GM21447 (cell line): Measurements from ENCODE around the gene ABHD17B.
"Not testable (repeated sequence)": the region's sequence is repeated elsewhere in the genome, so short reads cannot be mapped to it uniquely, and the experiment has no call there.

Experiments
- ATAC-seq: cut with Tn5 transposase; IDR thresholded peaks from one replicate; pipeline ENCODE4 v1.9.1; 2021; ENCODE audit not compliant: unreplicated experiment

ABHD17B gene

DNA sequence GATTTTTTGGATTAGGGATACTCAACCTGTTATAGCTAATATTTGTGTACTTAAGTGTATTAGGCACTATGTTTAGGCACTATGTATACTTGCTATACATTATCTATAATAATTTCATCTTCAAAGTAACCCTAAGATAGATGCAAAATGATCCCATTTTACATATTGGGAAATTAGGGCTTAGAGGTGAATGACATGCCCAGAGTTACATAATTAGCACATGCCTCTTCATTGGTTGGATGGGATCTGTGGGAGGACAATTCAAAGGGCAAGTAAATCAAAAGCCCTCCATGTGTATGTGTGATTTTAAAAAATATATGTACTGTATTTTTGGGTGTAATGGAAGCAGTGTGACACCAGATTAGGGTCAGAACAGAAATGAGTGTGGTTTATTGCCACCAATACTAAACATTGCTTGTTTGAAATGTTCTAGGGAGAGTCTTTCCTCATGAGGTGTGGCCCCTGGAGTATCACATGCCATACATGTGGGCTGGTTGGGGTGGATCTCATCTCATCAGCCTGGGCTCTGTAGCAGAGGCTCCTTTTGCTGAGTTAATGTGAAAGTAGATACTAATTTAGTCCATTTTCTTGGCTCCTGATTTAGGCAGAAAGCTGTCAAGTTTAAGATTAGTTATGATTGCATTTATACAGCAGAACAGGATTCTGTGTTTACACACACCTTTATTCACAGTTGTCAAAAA is 6.0 kb upstream of the ABHD17B start:
- ATAC-seq, result peak; percentile 71

DNA sequence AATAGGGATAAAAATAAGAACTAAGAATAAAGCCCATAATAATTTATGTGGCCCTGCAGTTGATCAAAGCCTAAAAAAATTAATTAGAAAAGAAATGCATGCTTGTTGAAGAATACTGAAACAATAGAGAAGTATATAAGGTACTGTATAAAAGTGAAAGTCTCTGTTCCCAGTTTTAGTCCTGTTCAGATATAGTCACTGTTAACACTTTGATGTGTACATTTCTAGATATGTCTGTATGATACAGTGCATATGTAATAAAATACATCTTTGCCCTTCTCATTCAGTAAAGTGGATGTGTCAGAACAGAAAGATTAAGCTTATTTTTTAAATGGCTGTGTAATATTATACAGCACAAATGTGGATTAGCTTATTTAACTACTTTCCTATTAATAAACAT is 4.5 kb upstream of the ABHD17B start:
- no peak for ATAC-seq

DNA sequence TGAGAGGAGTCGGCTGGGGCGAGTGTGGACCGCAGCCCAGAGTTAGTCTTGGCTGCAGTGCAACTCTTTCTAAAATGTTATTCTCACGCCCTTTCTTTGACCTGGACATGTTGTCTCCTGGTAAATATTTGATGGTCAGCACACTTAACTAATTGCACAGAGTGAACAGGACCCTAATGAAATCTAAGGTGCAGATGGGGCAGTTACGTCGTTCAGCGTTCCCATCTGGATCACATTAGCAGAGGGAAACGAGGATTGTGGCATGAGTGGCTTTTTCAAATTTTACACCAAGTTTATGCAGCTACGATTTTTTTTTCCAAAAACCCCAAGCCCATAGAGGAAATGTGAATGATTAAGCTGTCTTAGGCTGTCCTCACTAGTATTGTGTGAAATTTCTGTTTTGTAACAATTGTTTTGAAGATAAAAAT is 929 bp upstream of the ABHD17B start:
- ATAC-seq, result no peak

DNA sequence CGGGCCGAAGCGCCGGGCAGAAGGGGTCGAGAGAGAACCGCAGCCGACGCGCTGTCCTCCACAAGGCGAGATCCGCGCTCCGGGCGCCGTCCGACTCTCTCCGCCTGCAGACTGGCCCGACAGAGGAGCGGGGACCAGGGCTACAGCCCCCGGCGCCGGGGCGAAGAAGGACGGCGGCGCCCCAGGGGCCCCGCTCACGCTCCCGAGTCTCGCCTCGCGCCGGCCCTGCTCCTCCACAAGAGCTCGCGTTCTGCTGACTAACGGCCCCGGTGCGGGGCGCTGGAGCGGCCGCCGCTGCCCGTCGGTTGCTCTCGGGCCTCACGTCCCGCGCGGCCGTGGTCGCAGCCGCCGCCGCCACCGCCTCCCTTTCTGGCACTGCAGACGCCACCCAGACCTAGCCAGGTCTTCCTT is 338 bp downstream of the ABHD17B start:
- peak; percentile 14 for ATAC-seq

DNA sequence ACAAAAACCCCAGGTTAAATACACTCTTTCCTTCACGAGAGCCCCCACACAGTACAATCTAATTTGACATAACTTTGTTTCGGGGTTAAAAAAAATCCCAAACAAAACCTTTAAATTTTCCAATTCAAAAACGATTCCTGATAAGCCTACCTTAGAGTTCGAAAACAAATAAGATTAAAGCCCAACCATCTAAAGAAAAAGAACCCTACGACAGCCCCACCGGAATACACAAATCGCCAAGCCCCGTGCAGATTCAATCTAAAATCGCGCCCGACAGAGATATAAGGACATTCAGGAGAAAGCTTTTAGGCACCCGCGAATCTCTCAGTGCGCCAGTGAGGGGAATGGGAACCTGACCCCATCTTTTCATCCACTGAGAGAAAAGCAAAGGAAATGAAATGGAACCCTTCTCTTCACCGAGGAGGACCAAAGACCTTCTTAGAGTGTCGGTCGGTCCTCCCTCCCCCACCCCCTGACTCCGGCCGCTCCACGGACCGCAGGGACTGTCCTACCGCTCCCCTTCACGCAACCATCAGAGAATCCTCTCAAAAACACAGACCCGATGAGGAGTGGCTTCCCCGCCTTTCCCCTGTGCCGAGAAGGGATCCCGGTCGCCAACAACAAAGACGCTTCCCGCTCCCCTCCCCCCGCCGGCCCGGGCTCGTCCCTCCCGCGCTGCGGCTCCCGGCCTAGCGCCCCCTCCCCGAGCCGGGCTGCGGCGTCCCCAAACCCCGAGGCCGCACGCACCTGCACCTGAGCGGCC is 925 bp downstream of the ABHD17B start:
- peak; percentile 7 for ATAC-seq

DNA sequence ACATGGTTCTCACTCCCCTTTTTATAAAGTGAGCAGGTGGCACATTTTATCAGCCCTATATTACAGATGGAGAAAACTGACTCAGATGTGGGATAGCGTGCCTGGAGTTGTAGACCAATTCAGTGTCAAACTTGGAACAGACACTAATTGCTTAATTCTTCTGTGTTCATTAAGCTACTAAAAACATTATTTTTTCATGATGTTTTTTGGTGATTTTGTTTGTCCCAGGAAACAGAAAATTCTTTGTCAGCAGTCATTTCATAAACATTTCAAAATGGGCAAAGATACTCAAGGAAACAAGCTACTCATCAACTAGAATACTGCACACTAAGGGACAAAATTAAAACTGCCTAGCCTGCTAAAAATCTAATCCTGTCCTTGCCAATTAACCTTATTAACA is 2.2 kb downstream of the ABHD17B start:
- no peak for ATAC-seq

DNA sequence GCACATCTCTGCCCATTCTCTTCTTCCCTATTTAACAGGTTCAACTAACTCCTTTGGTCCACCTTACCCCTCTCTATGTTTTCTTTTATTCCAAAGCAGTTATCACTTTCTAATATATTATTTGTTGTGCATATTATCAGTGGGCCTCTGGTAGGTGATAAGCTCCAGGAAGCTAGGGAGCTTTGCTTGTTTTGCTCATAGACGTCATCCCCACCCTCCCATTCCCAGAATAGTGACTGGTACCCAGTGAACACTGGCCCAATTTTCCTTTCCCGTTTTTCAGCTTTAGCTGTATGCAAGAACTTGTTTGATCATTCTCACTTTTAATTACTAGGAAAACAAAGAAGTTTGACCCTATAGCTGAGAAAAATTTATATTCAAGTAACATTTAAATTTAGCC is 6.9 kb downstream of the ABHD17B start:
- ATAC-seq, result no peak

DNA sequence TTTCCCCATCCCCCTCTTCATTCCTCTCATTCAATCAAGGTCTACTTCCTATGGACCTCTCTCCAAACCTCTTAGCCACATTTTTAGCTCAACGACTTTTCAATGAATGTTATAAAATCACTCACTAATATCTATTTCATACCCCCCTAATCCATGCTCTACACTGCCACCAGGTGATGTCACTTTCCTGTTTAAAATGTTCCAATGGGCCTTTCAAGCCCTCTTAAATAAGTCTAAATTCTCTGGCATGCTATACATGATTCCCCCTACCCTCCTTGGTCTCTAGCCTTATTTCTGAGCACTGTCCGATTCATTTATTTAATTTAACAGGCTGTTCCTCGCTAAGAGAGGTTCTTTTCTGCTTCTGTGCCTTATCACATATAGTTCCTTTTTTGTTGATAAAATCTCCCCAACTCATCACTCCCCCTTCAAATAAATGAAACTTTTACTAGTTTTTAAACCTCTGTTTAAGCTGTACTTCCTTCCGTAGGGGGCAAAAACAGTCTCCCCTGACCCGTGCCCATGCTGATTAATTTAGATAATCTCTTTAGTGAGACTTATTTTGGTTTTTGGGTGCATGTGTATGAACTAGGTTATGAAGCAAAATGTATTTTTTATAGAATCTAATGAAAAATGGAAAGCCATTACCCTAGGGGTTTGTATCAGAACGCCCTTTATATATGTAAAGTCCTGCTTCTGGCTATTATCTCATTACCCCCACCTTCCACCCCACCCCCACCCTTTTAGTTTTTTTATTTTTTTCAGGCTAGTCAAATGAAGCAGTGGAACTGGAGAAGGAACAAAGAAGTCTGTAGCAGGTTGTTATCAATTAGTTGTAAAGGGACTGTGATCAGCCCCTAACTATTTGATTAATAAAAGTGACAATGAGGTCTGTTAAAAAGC is 9.0 kb downstream of the ABHD17B start:
- no peak for ATAC-seq

DNA sequence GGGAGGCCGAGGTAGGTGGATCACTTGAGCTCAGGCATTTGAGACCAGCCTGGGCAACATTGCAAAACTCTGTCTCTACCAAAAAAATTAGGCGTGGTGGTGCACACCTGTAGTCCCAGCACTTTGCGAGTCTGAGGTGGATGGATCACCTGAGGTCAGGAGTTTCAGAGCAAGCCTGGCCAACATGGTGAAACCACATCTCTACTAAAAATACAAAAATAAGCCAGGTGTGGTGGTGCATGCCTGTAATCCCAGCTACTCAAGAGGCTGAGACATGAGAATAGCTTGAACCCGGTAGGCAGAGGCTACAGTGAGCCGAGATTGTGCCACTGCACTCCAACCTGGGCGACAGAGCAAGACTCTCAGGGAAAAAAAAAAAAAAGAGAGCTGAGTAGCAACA is 12.2 kb downstream of the ABHD17B start:
- ATAC-seq, result not testable (repeated sequence)

DNA sequence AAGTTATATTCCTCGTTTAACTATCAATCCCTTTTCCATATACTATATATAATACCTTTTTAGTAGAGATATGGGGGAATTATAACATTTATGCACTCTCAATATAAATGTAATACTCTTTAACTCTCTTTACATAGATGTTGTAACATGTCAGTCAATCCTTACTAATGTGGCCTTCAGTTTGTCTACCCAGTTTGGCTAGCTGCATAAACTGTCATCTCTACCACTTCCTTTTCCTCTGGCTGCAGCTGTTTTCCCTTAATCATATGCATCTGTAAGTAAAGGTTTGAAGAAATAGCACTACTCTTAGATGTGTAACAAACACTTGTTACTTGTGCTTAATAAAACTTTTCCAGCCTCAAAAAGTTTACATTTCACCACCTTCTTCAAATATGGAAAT is 13.4 kb downstream of the ABHD17B start:
- ATAC-seq, result peak; percentile 66

DNA sequence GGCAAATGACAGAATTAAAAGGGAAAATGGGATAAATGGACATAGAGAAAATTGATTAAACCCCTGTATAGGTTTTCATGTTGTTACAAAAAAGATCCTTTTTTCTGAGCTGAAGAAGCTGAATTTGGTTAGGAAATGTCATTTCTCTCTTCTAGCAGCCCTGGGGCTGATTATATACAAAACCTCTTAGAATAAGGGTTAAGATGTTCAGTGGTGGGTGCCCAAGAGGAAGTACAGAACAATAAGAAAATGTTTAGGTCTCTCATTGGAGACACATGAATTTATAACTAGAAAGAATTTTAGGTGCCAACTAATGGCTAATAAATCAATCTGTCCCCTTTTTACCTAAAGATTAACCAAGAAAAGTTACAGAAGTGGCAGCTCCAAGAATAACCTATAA is 14.2 kb downstream of the ABHD17B start:
- ATAC-seq, result no peak

DNA sequence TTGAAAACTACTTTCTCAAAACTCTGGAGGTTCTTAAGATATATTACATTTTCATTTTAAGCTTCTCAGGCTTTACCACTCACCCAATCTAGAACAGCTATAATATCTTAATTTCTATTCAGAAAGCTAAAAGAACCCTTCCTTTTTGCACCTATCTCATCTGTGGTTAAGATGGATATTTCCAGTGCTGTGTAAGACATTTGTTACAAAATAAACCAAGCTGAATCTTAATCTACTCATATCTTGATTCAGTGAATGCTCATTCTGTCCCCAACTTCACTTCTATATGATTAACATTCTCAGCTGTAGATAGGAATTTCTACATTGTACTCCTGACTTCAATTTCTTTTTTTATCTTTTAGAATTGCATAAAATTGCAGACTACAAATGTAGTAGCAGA is 15.0 kb downstream of the ABHD17B start:
- no peak for ATAC-seq

DNA sequence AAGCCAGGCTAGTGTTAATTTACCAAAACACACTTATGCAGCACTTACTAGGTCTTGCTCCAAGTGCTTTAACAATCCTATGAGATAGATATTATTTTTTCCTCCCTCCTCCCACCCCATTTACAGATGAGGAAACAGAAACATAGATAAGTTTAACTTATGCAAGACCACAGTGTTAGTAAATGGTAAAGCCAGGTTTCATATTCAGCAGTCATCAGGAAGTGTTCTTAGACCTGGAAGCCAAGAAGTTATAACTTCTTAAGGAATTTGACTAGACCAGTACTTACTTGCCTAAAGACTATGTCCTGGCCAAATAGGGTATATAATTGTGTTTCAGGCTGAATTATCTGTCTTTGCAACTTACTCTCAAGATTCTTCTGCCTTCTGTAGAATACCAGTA is 15.9 kb downstream of the ABHD17B start:
- ATAC-seq, result peak; percentile 60

DNA sequence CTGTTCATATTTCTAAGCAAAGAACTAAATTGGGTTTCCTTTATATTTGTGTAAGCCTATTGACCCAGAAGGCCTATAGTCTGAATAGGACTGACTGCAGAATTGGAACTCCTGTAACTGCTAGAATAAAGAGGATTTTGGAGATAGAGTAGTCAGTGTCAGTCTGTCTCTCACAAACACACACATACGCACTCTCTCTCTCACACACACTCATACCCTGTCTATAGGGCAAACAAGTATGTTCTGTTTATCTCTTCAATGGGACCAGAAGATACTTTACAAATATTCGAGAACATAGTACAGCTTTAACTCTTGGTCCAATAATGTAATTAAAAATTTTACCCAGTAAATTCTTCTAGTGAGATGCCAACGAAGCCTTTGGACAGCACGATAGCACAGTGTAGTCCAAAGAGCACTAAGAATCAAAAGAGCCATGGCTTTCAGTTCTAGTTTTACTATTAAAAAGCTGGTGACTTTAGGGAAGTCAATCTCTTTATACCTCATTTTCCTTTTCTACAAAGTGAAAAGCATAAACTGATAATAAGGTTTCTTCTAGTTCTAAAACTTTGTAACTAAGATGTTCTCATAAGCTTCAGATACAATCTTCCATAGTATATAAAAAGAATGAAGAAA is 19.3 kb downstream of the ABHD17B start:
- no peak for ATAC-seq

DNA sequence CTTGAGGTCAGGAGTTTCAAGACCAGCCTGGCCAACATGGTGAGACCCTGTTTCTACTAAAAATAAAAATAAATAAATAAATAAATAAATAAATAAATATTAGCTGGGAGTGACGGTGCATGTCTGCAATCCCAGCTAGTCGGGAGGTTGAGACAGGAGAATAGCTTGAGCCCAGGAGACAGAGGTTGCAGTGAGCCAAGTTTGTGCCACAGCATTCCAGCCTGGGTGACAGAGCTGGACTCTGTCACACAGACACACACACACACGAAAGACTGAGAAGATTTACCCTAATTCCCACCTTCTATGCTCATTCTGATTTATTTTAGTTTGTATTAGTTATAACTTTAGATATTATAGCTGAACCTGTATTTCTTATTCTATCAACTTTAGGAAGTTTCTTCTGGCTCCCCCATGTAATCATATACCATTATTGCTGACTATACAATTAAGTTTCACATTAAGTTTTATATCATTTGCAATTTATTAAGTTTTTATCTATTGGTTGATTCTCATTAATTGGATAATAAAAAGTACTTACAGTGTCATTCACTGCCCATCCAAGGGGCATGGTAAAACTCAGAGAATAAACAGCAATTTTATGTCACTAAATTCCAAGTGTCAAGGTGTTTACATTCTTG is 20.8 kb downstream of the ABHD17B start:
- ATAC-seq, result no peak

DNA sequence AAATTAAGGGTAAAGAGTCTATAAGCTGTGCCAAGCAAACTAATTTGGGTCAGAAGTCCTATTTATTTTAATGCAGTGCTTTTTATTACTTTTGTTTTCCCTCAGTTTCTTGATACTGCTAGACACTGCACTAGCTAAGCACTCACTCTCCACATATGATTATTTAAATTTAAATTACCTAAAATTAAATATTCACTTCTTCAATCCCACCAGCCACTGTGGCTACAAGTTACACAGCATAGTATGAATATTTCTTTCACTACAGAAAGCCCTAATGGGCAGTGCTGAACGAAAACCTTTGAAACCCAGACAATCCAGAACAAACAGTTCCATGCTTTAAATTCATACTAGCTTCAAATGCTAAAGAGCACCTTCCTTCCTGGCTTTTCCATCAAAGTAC is 23.6 kb downstream of the ABHD17B start:
- ATAC-seq, result no peak

DNA sequence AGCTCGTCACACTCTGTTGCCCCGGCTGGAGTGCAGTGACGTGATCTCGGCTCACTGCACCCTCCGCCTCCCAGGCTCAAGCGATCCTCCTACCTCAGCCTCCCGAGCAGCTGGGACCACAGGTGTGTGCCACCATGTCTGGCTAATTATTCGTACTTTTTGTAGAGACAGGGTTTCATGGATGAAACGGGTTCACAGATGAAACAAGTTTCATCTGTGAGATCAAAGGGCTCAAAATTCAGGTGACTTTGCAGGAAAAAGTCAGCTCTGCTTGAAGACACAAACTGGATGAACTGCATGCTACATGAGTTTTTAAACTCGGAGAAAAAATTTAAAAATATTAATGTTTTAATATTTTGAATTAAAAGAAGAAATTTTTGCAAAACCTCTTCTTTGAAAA is 24.5 kb downstream of the ABHD17B start:
- no peak for ATAC-seq

DNA sequence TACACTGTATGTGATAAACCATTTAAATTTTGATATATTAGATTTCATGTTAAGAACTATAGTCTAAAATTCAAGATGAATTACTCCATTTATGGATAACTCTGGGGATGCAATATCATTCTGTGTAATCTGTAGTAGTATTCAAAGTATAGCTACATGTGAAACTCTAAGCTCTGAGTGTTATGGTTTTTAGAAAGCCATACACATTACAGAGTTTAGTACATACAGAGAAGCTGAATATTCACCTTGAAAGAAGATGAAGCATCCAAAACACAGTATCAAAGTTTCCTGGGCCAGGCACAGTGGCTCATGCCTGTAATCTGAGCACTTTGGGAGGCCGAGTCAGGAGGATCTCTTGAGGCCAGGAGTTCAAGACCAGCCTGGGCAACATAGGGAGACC is 25.0 kb downstream of the ABHD17B start:
- no peak for ATAC-seq

DNA sequence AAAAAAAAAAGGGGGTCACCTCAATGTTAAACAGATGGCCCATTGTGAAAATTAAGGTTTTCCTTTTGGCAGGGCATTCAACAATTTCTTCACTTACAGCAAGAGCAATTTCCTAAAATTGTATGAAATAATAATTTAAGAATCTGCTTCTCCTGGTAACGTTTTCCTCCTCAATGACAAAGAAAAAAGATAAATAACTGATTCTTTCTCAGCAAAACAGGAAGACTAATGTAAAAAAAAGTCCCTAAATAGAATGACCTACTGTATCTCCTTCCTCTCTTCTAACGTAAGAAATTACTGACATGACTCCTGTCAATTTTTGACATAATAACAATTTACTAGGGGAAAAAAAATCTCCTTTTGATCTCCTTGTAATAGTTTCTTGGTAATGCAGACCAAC is 25.5 kb downstream of the ABHD17B start:
- no peak for ATAC-seq

DNA sequence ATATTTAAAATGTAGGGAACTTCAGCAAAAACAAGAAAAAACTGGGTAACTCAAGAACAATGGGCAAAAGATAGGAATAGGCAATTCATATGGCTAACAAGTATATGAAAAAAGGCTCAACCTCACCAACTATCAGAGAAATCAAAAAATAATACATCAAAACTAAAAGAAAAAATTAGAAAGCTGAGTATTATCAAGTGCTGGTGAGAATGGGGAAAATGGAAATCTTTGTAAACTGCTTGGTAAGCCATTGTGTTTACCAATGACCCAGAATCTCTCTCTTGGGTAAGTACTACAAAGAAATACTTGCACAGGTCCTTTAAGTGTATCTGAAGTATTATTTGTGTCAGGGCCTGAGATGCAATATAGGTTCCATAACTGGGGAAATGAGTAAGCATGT is 27.0 kb downstream of the ABHD17B start:
- ATAC-seq, result no peak
